ENCODE data around the gene RERE.

DNA sequence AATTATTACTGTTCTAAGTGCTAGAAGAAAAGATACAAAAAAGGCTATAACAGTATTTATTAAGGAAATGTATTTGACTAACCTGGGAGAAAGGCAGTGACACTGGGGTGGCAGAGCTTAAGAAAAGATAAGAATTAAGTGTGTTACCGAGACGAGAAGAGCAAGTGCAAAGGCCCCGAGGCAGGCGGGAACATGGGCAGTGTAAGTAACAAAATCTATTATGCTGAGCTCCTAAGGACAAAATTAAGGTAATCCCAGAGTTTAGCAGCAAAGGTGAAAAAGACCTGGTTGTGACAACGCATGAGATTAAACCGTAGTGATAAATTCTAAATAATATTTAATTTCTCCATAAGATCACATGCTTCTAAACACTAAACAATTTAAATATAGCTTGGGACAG, 167.6 kb downstream of the RERE start:
- TF ChIP-seq NFE2L1 (CRISPR knock-in tag; IDR thresholded peaks at IDR 0.05): no peak
- TF ChIP-seq, protein P1, sequence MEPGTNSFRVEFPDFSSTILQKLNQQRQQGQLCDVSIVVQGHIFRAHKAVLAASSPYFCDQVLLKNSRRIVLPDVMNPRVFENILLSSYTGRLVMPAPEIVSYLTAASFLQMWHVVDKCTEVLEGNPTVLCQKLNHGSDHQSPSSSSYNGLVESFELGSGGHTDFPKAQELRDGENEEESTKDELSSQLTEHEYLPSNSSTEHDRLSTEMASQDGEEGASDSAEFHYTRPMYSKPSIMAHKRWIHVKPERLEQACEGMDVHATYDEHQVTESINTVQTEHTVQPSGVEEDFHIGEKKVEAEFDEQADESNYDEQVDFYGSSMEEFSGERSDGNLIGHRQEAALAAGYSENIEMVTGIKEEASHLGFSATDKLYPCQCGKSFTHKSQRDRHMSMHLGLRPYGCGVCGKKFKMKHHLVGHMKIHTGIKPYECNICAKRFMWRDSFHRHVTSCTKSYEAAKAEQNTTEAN (CRISPR knock-in tag; IDR thresholded peaks at IDR 0.05): no peak
- TF ChIP-seq CBFB (CRISPR knock-in tag; IDR thresholded peaks at IDR 0.05; ENCODE audit: low read depth): no peak
- TF ChIP-seq, protein P2, sequence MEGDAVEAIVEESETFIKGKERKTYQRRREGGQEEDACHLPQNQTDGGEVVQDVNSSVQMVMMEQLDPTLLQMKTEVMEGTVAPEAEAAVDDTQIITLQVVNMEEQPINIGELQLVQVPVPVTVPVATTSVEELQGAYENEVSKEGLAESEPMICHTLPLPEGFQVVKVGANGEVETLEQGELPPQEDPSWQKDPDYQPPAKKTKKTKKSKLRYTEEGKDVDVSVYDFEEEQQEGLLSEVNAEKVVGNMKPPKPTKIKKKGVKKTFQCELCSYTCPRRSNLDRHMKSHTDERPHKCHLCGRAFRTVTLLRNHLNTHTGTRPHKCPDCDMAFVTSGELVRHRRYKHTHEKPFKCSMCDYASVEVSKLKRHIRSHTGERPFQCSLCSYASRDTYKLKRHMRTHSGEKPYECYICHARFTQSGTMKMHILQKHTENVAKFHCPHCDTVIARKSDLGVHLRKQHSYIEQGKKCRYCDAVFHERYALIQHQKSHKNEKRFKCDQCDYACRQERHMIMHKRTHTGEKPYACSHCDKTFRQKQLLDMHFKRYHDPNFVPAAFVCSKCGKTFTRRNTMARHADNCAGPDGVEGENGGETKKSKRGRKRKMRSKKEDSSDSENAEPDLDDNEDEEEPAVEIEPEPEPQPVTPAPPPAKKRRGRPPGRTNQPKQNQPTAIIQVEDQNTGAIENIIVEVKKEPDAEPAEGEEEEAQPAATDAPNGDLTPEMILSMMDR (IDR thresholded peaks at IDR 0.05): no peak
- TF ChIP-seq AFF4 (CRISPR knock-in tag; IDR thresholded peaks at IDR 0.05; ENCODE audit: borderline replicate concordance): no peak
- no peak for TF ChIP-seq ZNF263 (CRISPR knock-in tag; IDR thresholded peaks at IDR 0.05; ENCODE audit: low read depth)
- TF ChIP-seq CREM (CRISPR knock-in tag; IDR thresholded peaks at IDR 0.05): no peak
- no peak for TF ChIP-seq NR1H2 (CRISPR knock-in tag; IDR thresholded peaks at IDR 0.05)
- TF ChIP-seq E2F1 (CRISPR knock-in tag; IDR thresholded peaks at IDR 0.05): no peak
- no peak for TF ChIP-seq MAX (CRISPR knock-in tag; IDR thresholded peaks at IDR 0.05)
- TF ChIP-seq ZNF512 (CRISPR knock-in tag; IDR thresholded peaks at IDR 0.05; ENCODE audit: borderline replicate concordance): no peak
- TF ChIP-seq PRRX2 (CRISPR knock-in tag; IDR thresholded peaks at IDR 0.05): no peak

Data from WTC11 (cell line).